Karpas-422 (cell line): ENCODE results near the gene NT5DC1. TPM values are rescaled to one million over a fixed set of nuclear protein-coding genes. Genes with fewer than 3 reads are reported as not detected.
A peak's percentile ranks its signal among the peaks of the same experiment; 100 is the strongest.

ENCODE experiments used
- DNase-seq: peaks from one replicate; pipeline ENCODE4 v3.0.0-alpha.2; 2015
- H2AFZ ChIP-seq: fragments of 200-600 bp; sonication (generic); 2 replicates; pipeline ENCODE4 v1.6.1; 2014; ENCODE audit warnings: antibody characterized with exemption, low read length, mixed read lengths
- H3K27ac ChIP-seq: fragments of 200-600 bp; sonication (generic); 2 replicates; pipeline ENCODE4 v1.5.1; 2014; ENCODE audit warnings: mild to moderate bottlenecking, low read length, moderate library complexity
- H3K27me3 ChIP-seq: fragments of 200-600 bp; sonication (generic); 2 replicates; pipeline ENCODE4 v1.6.1; 2014; ENCODE audit warnings: low read length, mixed read lengths
- H3K36me3 ChIP-seq: fragments of 200-600 bp; sonication (generic); 2 replicates; pipeline ENCODE4 v1.6.1; 2014; ENCODE audit warnings: low read length, mixed read lengths; ENCODE audit not compliant: insufficient read depth
- H3K4me1 ChIP-seq: fragments of 200-600 bp; sonication (generic); 2 replicates; pipeline ENCODE4 v1.6.1; 2014; ENCODE audit warnings: mild to moderate bottlenecking, low read length, mixed read lengths
- H3K4me2 ChIP-seq: fragments of 200-600 bp; sonication (generic); 2 replicates; pipeline ENCODE4 v1.6.1; 2014; ENCODE audit warnings: low read length, low read depth, mild to moderate bottlenecking; ENCODE audit not compliant: poor library complexity, severe bottlenecking
- H3K4me3 ChIP-seq: fragments of 200-600 bp; sonication (generic); 2 replicates; pipeline ENCODE4 v1.5.1; 2014; ENCODE audit warnings: mild to moderate bottlenecking, antibody characterized with exemption, low read length, mixed read lengths
- H3K79me2 ChIP-seq: fragments of 200-600 bp; sonication (generic); 2 replicates; pipeline ENCODE4 v1.6.1; 2014; ENCODE audit warnings: mild to moderate bottlenecking, low read length, mixed read lengths
- H3K9ac ChIP-seq: fragments of 200-600 bp; sonication (generic); 2 replicates; pipeline ENCODE4 v1.6.0; 2014; ENCODE audit warnings: low read length
- H3K9me2 ChIP-seq: fragments of 200-600 bp; sonication (generic), shearing (Covaris generic); replicated peaks from 2 replicates; pipeline ENCODE4 v1.6.0; 2014; ENCODE audit warnings: mild to moderate bottlenecking, low read length, moderate library complexity; ENCODE audit not compliant: insufficient read depth
- H3K9me3 ChIP-seq: fragments of 300-700, 200-600 bp; sonication (generic); 2 replicates; pipeline ENCODE4 v1.6.1; 2014; ENCODE audit warnings: low read length, mixed read lengths
- H4K20me1 ChIP-seq: fragments of 200-600 bp; sonication (generic); 2 replicates; pipeline ENCODE4 v1.6.1; 2014; ENCODE audit warnings: mild to moderate bottlenecking, antibody characterized with exemption, low read length, low read depth; ENCODE audit not compliant: insufficient read depth
- total RNA-seq: library from RNA; depleted of rRNA; stranded (reverse); fragments of >200 nt; shearing (Covaris generic); gene quantifications from 2 replicates; pipeline ENCODE4 v1.2.3, GENCODE V29; 2014; ENCODE audit warnings: low replicate concordance

The NT5DC1 gene
- total RNA-seq, 1 experiment from 2014 or later: 3.0 TPM

DNA sequence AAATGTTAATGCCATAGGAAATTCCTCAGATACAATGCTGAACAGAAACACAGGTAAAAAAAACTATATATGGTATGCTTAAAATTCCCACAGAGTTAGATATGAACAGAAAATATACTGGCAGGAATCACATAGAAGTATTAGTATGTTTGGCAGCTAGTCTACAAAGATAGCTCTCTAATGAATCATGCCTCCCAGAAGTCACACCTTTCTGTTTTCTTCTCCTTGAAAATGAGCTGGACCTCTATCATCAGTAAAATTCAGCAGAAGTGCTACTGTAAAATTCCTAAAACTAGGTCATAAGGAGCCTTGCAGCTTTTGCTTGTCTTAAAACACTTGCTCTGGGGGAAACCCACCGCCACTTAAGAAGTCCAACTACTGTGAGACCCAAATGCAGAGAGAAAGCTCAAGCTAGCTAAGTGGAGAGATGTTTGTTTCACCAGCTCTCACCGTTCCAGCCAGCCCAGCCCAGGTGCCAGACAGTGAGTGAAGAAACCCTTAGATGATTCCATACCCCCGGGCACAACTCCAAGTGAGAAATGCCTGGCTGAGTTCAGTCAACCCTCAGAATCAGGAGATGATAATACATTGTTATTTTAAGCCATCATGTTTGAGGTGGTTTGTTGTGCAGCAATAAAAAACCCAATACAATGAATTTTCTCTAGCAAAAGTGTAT lies 110.2 kb downstream of the NT5DC1 start:
- Histone ChIP-seq H3K79me2 (no peaks in the 10 kb centered on the region), H2AFZ (no peak overlapping the region), H3K27me3 (no peaks in the 10 kb centered on the region), H3K4me2 (no peak overlapping the region), H3K4me3 (no peak overlapping the region), H3K27ac (no peak overlapping the region), H3K9me3 (no peaks in the 10 kb centered on the region), H3K9ac (no peak overlapping the region), H3K4me1 (no peaks in the 10 kb centered on the region), H3K36me3 (no peaks in the 10 kb centered on the region), H4K20me1 (no peaks in the 10 kb centered on the region), H3K9me2 (no peaks in the 10 kb centered on the region)
- no peak for DNase-seq

- no peak overlapping the region for H3K27ac ChIP-seq
- H3K36me3 ChIP-seq: no peaks in the 10 kb centered on the region
- H3K27me3 ChIP-seq: no peaks in the 10 kb centered on the region
- no peaks in the 10 kb centered on the region for H3K79me2 ChIP-seq
- H3K4me2 ChIP-seq: no peak overlapping the region
- H3K4me1 ChIP-seq: peaks cover 3% of the 10 kb centered on the region
- no peaks in the 10 kb centered on the region for H3K9me3 ChIP-seq
- no peak overlapping the region for H3K4me3 ChIP-seq
- H3K9me2 ChIP-seq: no peaks in the 10 kb centered on the region
- H4K20me1 ChIP-seq: no peaks in the 10 kb centered on the region
- H2AFZ ChIP-seq: no peak overlapping the region
- no peak overlapping the region for H3K9ac ChIP-seq
- DNase-seq: no peak
These were observed 114.0 kb downstream of the NT5DC1 start for GRCh38 chr6:116214681-116215080.

DNA sequence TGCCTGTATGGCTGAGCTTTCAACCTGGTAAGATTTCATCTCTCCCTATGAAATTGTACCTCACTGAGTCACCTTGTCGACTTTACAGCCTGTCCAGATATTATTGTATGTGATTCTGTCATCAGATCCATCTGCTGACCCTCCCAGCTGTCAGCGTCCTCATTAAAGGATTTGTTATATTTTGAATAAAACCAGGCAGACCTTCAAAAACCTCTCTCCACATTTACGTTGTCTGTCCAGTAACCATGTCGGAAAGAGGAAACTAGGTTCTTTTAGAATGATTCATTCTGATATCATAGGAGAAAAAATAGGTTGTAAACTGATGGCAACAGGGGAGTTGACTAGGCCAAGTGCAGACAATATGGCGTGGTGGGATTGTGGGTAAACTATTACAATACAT lies 114.8 kb downstream of the NT5DC1 start:
- peaks cover 3% of the 10 kb centered on the region for H3K4me1 ChIP-seq
- no peak overlapping the region for H3K4me3 ChIP-seq
- H3K9me3 ChIP-seq: no peaks in the 10 kb centered on the region
- no peak overlapping the region for H3K4me2 ChIP-seq
- no peaks in the 10 kb centered on the region for H4K20me1 ChIP-seq
- H3K9me2 ChIP-seq: no peaks in the 10 kb centered on the region
- H3K9ac ChIP-seq: no peak overlapping the region
- no peaks in the 10 kb centered on the region for H3K79me2 ChIP-seq
- H3K27ac ChIP-seq: no peak overlapping the region
- H3K27me3 ChIP-seq: no peaks in the 10 kb centered on the region
- H2AFZ ChIP-seq: no peak overlapping the region
- no peak for DNase-seq
- no peaks in the 10 kb centered on the region for H3K36me3 ChIP-seq

GRCh38 chr6:116217069-116217468 lies 116.4 kb downstream of the NT5DC1 start:
- no peaks in the 10 kb centered on the region for H4K20me1 ChIP-seq
- no peak overlapping the region for H3K4me2 ChIP-seq
- no peak overlapping the region for H3K27ac ChIP-seq
- no peak overlapping the region for H3K4me3 ChIP-seq
- H3K4me1 ChIP-seq: peaks cover 3% of the 10 kb centered on the region
- H3K27me3 ChIP-seq: no peaks in the 10 kb centered on the region
- H3K9ac ChIP-seq: no peak overlapping the region
- peak; percentile 74 for DNase-seq
- no peaks in the 10 kb centered on the region for H3K79me2 ChIP-seq
- no peaks in the 10 kb centered on the region for H3K9me3 ChIP-seq
- H2AFZ ChIP-seq: no peak overlapping the region
- no peaks in the 10 kb centered on the region for H3K36me3 ChIP-seq
- H3K9me2 ChIP-seq: no peaks in the 10 kb centered on the region

GRCh38 chr6:116218172-116218633 lies 117.5 kb downstream of the NT5DC1 start:
- peaks cover 3% of the 10 kb centered on the region for H3K4me1 ChIP-seq
- H3K9me2 ChIP-seq: no peaks in the 10 kb centered on the region
- no peaks in the 10 kb centered on the region for H3K36me3 ChIP-seq
- peak; percentile 63 for DNase-seq
- no peak overlapping the region for H3K27ac ChIP-seq
- no peak overlapping the region for H3K4me2 ChIP-seq
- no peaks in the 10 kb centered on the region for H4K20me1 ChIP-seq
- H2AFZ ChIP-seq: no peak overlapping the region
- no peak overlapping the region for H3K9ac ChIP-seq
- H3K9me3 ChIP-seq: no peaks in the 10 kb centered on the region
- no peaks in the 10 kb centered on the region for H3K79me2 ChIP-seq
- H3K4me3 ChIP-seq: no peak overlapping the region
- H3K27me3 ChIP-seq: no peaks in the 10 kb centered on the region

GRCh38 chr6:116218866-116219265 lies 118.2 kb downstream of the NT5DC1 start:
- no peak overlapping the region for H3K27ac ChIP-seq
- H3K27me3 ChIP-seq: no peaks in the 10 kb centered on the region
- H3K9me3 ChIP-seq: no peaks in the 10 kb centered on the region
- H3K9me2 ChIP-seq: no peaks in the 10 kb centered on the region
- H2AFZ ChIP-seq: no peak overlapping the region
- no peak for DNase-seq
- no peak overlapping the region for H3K4me3 ChIP-seq
- H3K4me2 ChIP-seq: no peak overlapping the region
- no peaks in the 10 kb centered on the region for H3K79me2 ChIP-seq
- H4K20me1 ChIP-seq: no peaks in the 10 kb centered on the region
- peaks cover 3% of the 10 kb centered on the region for H3K4me1 ChIP-seq
- no peaks in the 10 kb centered on the region for H3K36me3 ChIP-seq
- H3K9ac ChIP-seq: no peak overlapping the region

- Histone ChIP-seq H3K36me3 (no peaks in the 10 kb centered on the region), H3K9ac (no peak overlapping the region), H3K4me1 (peaks cover 3% of the 10 kb centered on the region), H3K27me3 (no peaks in the 10 kb centered on the region), H3K79me2 (no peaks in the 10 kb centered on the region), H3K9me2 (no peaks in the 10 kb centered on the region), H3K4me3 (no peak overlapping the region), H3K4me2 (no peak overlapping the region), H3K27ac (no peak overlapping the region), H2AFZ (no peak overlapping the region), H3K9me3 (no peaks in the 10 kb centered on the region), H4K20me1 (no peaks in the 10 kb centered on the region)
- DNase-seq: no peak
These were observed 120.4 kb downstream of the NT5DC1 start for GRCh38 chr6:116221067-116221466.

DNA sequence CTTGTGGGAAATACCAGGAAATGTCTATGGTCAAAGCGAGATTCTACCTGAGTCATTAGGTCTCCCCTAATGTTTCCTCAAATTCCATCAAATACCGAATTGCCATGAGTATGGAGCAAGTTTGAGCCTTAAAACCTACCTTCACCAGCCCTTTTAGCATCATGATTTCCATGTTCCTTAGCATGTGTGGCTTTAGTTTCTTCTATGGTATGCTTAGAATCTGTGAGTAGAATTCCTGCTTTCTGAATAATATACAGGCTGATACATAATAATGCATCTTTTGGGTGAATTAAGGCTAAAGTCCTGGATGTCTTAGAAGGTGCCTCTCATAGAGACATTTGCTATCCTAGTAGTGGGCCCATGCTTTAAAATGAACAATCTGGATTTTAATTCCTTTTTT lies 121.3 kb downstream of the NT5DC1 start:
- Histone ChIP-seq H4K20me1 (no peaks in the 10 kb centered on the region), H3K36me3 (no peaks in the 10 kb centered on the region), H3K79me2 (no peaks in the 10 kb centered on the region), H3K4me1 (peaks cover 3% of the 10 kb centered on the region), H3K9ac (no peak overlapping the region), H2AFZ (no peak overlapping the region), H3K4me2 (no peak overlapping the region), H3K27ac (no peak overlapping the region), H3K9me3 (no peaks in the 10 kb centered on the region), H3K4me3 (no peak overlapping the region), H3K27me3 (no peaks in the 10 kb centered on the region), H3K9me2 (no peaks in the 10 kb centered on the region)
- DNase-seq: no peak
